Astrocyte (in vitro differentiated cells and primary cell): Measurements from ENCODE around the gene SLC26A1. TPM values are rescaled to one million over a fixed set of nuclear protein-coding genes. Genes with fewer than 3 reads are reported as not detected.

Experiments
- DNase-seq: peaks from one replicate; pipeline ENCODE4 v3.0.0-alpha.2; 2010; ENCODE audit warnings: low read depth
- FAIRE-seq: peaks from 2 replicates; lab custom pipeline; 2011; peaks lifted over from hg19 to GRCh38; lab: Jason Lieb, UNC
- H2AFZ ChIP-seq: 2 replicates; pipeline ENCODE4 v1.6.0; 2012; ENCODE audit warnings: low read depth, low read length, inconsistent platforms
- H3K27ac ChIP-seq: 2 replicates; pipeline ENCODE4 v1.5.1; 2011; ENCODE audit warnings: low read depth, low read length, inconsistent platforms
- H3K27me3 ChIP-seq: 2 replicates; pipeline ENCODE4 v1.6.0; 2011; ENCODE audit warnings: low read length, inconsistent platforms; ENCODE audit not compliant: insufficient read depth
- H3K36me3 ChIP-seq: 2 replicates; pipeline ENCODE4 v1.5.1; 2011; ENCODE audit warnings: low read length, inconsistent platforms; ENCODE audit not compliant: insufficient read depth
- H3K4me1 ChIP-seq: 2 replicates; pipeline ENCODE4 v1.5.1; 2011; ENCODE audit warnings: low read length, inconsistent platforms; ENCODE audit not compliant: insufficient read depth
- H3K4me2 ChIP-seq: 2 replicates; pipeline ENCODE4 v1.6.0; 2012; ENCODE audit warnings: low read length, inconsistent platforms
- H3K4me3 ChIP-seq: 2 replicates; pipeline ENCODE4 v1.5.1; 2011; ENCODE audit warnings: low read depth, mild to moderate bottlenecking, low read length, inconsistent platforms; ENCODE audit not compliant: insufficient read depth
- H3K79me2 ChIP-seq: 2 replicates; pipeline ENCODE4 v1.6.0; 2012; ENCODE audit warnings: mild to moderate bottlenecking, low read length, inconsistent platforms; ENCODE audit not compliant: insufficient read depth
- H3K9ac ChIP-seq: 2 replicates; pipeline ENCODE4 v1.6.0; 2012; ENCODE audit warnings: mild to moderate bottlenecking, low read length, inconsistent platforms
- H3K9me3 ChIP-seq: 2 replicates; pipeline ENCODE4 v1.5.1; 2012; ENCODE audit warnings: low read depth, mild to moderate bottlenecking, low read length, inconsistent platforms; ENCODE audit not compliant: insufficient read depth
- H4K20me1 ChIP-seq: 2 replicates; pipeline ENCODE4 v1.6.0; 2012; ENCODE audit warnings: low read length, inconsistent platforms; ENCODE audit not compliant: insufficient read depth
- H3K27ac Mint-ChIP-seq: one replicate; pipeline ENCODE4 v1.8.0; 2021; ENCODE audit warnings: mild to moderate bottlenecking, mixed read lengths; ENCODE audit not compliant: unreplicated experiment
- H3K27me3 Mint-ChIP-seq: one replicate; pipeline ENCODE4 v1.8.0; 2021; ENCODE audit warnings: low read depth, mixed read lengths; ENCODE audit not compliant: unreplicated experiment
- H3K36me3 Mint-ChIP-seq: one replicate; pipeline ENCODE4 v1.8.0; 2021; ENCODE audit warnings: low read depth, mixed read lengths; ENCODE audit not compliant: unreplicated experiment
- H3K4me1 Mint-ChIP-seq: one replicate; pipeline ENCODE4 v1.8.0; 2021; ENCODE audit warnings: low read depth, mixed read lengths; ENCODE audit not compliant: unreplicated experiment
- H3K4me3 Mint-ChIP-seq: one replicate; pipeline ENCODE4 v1.8.0; 2021; ENCODE audit warnings: mild to moderate bottlenecking, moderate library complexity, mixed read lengths; ENCODE audit not compliant: unreplicated experiment
- H3K9me3 Mint-ChIP-seq: one replicate; pipeline ENCODE4 v1.8.0; 2021; ENCODE audit warnings: mild to moderate bottlenecking, mixed read lengths; ENCODE audit not compliant: unreplicated experiment
- EZH2 ChIP-seq: IDR thresholded peaks from 2 replicates; pipeline ENCODE4 v1.6.1; 2012; ENCODE audit warnings: mild to moderate bottlenecking, low read length, inconsistent platforms; ENCODE audit not compliant: insufficient read depth
- total RNA-seq: library from RNA; stranded (reverse); gene quantifications from 2 replicates; pipeline ENCODE4 v1.2.1, GENCODE V29; 2021
- TF ChIP-seq, protein P1 (sequence below): IDR thresholded peaks from 2 replicates; pipeline ENCODE4 v1.5.1; 2011; ENCODE audit warnings: low read depth, mild to moderate bottlenecking, inconsistent platforms, low read length, moderate library complexity; ENCODE audit not compliant: insufficient read depth

SLC26A1 gene
- total RNA-seq, 1 donor from 2014 or later, result 0.34 TPM

DNA sequence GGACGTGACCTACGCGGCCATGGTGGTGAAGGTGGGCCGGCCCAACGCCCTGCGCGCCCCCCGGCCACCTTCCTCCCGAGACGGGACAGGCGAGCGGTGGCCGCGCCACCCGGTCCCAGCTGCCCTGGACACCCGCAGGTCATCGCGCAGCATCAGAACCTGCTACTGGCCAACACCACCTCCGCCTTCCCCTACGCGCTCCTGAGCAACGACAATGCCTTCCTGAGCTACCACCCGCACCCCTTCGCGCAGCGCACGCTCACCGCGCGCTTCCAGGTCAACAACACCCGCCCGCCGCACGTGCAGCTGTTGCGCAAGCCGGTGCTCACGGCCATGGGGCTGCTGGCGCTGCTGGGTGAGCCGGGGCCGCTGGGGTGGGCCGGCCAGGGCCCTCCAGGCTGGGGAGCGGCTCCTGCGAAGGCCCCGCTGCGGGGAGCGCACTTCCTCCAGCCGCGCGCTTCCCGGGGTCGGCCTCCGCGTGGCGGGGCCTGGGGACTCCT, 9.0 kb upstream of the SLC26A1 start:
- H2AFZ ChIP-seq, result no peak overlapping the region
- H3K4me1 ChIP-seq, result no peaks in the 10 kb centered on the region
- no peaks in the 10 kb centered on the region for H3K36me3 ChIP-seq
- TF ChIP-seq EZH2, result peak; percentile 98
- TF ChIP-seq, protein P1, sequence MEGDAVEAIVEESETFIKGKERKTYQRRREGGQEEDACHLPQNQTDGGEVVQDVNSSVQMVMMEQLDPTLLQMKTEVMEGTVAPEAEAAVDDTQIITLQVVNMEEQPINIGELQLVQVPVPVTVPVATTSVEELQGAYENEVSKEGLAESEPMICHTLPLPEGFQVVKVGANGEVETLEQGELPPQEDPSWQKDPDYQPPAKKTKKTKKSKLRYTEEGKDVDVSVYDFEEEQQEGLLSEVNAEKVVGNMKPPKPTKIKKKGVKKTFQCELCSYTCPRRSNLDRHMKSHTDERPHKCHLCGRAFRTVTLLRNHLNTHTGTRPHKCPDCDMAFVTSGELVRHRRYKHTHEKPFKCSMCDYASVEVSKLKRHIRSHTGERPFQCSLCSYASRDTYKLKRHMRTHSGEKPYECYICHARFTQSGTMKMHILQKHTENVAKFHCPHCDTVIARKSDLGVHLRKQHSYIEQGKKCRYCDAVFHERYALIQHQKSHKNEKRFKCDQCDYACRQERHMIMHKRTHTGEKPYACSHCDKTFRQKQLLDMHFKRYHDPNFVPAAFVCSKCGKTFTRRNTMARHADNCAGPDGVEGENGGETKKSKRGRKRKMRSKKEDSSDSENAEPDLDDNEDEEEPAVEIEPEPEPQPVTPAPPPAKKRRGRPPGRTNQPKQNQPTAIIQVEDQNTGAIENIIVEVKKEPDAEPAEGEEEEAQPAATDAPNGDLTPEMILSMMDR, result no peak
- DNase-seq (no peak), FAIRE-seq (no peak)
- H3K9me3 Mint-ChIP-seq, result peaks cover 6% of the 10 kb centered on the region
- peaks cover 31% of the 10 kb centered on the region for H3K27me3 Mint-ChIP-seq
- no peak overlapping the region for H3K4me3 Mint-ChIP-seq
- H3K79me2 ChIP-seq, result no peaks in the 10 kb centered on the region
- H4K20me1 ChIP-seq, result peaks cover 8% of the 10 kb centered on the region
- H3K9me3 ChIP-seq, result no peaks in the 10 kb centered on the region
- no peak overlapping the region for H3K27ac Mint-ChIP-seq
- H3K4me3 ChIP-seq, result no peak overlapping the region
- H3K9ac ChIP-seq, result no peak overlapping the region
- no peak overlapping the region for H3K27ac ChIP-seq
- H3K4me2 ChIP-seq, result no peak overlapping the region
- H3K4me1 Mint-ChIP-seq, result peaks cover 2% of the 10 kb centered on the region
- H3K27me3 ChIP-seq, result peaks cover 31% of the 10 kb centered on the region
- peaks cover 4% of the 10 kb centered on the region for H3K36me3 Mint-ChIP-seq

DNA sequence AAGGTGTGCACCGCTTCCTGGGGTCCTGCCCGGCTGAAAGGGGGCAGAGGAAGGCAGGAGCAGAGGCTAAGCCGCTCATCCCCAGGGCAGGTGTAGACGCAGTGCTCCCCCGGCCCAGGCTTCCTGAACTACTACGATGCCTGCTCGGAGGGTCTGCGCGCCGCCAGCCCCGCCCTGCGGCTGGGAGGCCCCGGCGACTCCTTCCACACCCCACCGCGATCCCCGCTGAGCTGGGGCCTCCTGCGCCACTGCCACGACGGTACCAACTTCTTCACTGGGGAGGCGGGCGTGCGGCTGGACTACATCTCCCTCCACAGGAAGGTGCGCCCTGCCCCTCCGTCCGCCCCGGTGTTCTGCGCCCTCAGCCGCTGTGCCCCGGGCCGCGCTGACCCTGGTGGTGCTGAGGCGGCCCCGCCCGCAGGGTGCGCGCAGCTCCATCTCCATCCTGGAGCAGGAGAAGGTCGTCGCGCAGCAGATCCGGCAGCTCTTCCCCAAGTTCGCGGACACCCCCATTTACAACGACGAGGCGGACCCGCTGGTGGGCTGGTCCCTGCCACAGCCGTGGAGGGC, 8.4 kb upstream of the SLC26A1 start:
- no peak for FAIRE-seq
- Histone ChIP-seq H3K79me2 (no peaks in the 10 kb centered on the region), H3K9me3 (no peaks in the 10 kb centered on the region), H2AFZ (no peak overlapping the region), H3K27ac (no peak overlapping the region), H4K20me1 (peaks cover 8% of the 10 kb centered on the region), H3K4me2 (no peak overlapping the region), H3K9ac (no peak overlapping the region), H3K36me3 (no peaks in the 10 kb centered on the region), H3K4me3 (no peak overlapping the region), H3K27me3 (peaks cover 28% of the 10 kb centered on the region), H3K4me1 (no peaks in the 10 kb centered on the region)
- no peak overlapping the region for H3K27ac Mint-ChIP-seq
- peaks cover 3% of the 10 kb centered on the region for H3K9me3 Mint-ChIP-seq
- no peak for TF ChIP-seq EZH2
- TF ChIP-seq, protein P1, result no peak
- H3K4me3 Mint-ChIP-seq, result no peak overlapping the region
- peaks cover 26% of the 10 kb centered on the region for H3K27me3 Mint-ChIP-seq
- H3K36me3 Mint-ChIP-seq, result peaks cover 4% of the 10 kb centered on the region
- no peak for DNase-seq
- H3K4me1 Mint-ChIP-seq, result peaks cover 2% of the 10 kb centered on the region

DNA sequence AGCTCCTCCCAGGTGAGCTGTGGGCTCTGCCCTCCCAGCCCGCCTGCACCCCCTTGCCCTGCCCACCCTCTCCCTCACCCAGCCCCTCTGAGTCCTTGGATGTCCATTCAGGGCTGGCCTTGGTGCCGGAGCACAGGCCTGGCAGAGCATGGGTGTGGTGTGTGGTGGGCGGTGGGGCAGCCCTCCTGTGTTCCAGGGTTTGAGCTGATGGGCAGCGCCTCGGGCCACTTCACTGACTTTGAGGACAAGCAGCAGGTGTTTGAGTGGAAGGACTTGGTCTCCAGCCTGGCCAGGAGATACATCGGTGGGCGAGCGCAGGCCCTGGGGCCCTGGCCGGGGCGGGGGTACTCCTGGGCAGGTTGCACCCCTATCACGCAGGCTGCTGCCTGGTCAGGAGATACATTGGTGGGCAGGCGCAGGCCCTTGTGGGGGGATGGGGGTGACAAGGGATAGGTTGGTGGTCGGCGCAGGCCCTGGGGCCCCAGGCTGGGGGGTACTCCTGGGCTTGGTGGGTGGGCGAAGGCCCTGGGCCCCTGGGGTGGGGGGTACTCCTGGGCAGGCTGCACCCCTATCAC, 7.6 kb upstream of the SLC26A1 start:
- no peak for DNase-seq
- peaks cover 12% of the 10 kb centered on the region for H4K20me1 ChIP-seq
- no peak for FAIRE-seq
- H3K27ac ChIP-seq, result no peak overlapping the region
- H3K9ac ChIP-seq, result no peak overlapping the region
- no peak overlapping the region for H3K4me3 ChIP-seq
- H3K4me1 ChIP-seq, result no peaks in the 10 kb centered on the region
- Mint-ChIP-seq H3K36me3 (peaks cover 4% of the 10 kb centered on the region), H3K4me1 (peaks cover 2% of the 10 kb centered on the region), H3K9me3 (peaks cover 2% of the 10 kb centered on the region), H3K4me3 (no peak overlapping the region), H3K27me3 (peaks cover 25% of the 10 kb centered on the region), H3K27ac (no peak overlapping the region)
- H3K36me3 ChIP-seq, result no peaks in the 10 kb centered on the region
- no peak for TF ChIP-seq EZH2
- TF ChIP-seq, protein P1, result no peak
- H3K79me2 ChIP-seq, result no peaks in the 10 kb centered on the region
- peaks cover 32% of the 10 kb centered on the region for H3K27me3 ChIP-seq
- no peak overlapping the region for H2AFZ ChIP-seq
- H3K4me2 ChIP-seq, result no peak overlapping the region
- H3K9me3 ChIP-seq, result no peaks in the 10 kb centered on the region
